ENCODE data around the gene PLEKHA6. TPM values are rescaled to one million over a fixed set of nuclear protein-coding genes. Genes with fewer than 3 reads are reported as not detected.

The PLEKHA6 gene
- total and polyA plus RNA-seq, 5 donors from 2014 or later = 0.17 TPM; not detected in 4

- ATAC-seq (ENCODE audit: low read depth in 2 of 2) = no peak
- Histone ChIP-seq H3K9me3 (ENCODE audit: control insufficient read depth in 2 of 2, low read length in 2 of 2) (no peaks in the 10 kb centered on the region), H3K4me1 (ENCODE audit: control insufficient read depth, insufficient read depth, low read length, poor library complexity, severe bottlenecking) (no peaks in the 10 kb centered on the region), H3K27ac (ENCODE audit: insufficient read depth, low read length, poor library complexity, severe bottlenecking) (no peak overlapping the region), H3K4me3 (ENCODE audit: low read depth, low read length) (no peak overlapping the region), H3K36me3 (ENCODE audit: control insufficient read depth, insufficient read depth, low read length) (no peaks in the 10 kb centered on the region), H3K27me3 (ENCODE audit: control insufficient read depth, insufficient read depth, low read length) (no peaks in the 10 kb centered on the region)
- Mint-ChIP-seq H3K36me3 (no peaks in the 10 kb centered on the region), H3K9me3 (no peaks in the 10 kb centered on the region), H3K27me3 (peaks cover 12% of the 10 kb centered on the region), H3K4me1 (no peaks in the 10 kb centered on the region), H3K4me3 (no peak overlapping the region), H3K27ac (no peak overlapping the region)
- no peak for DNase-seq
Observed at GRCh38 chr1:204264805-204265204, 94.9 kb downstream of the PLEKHA6 start.

DNA sequence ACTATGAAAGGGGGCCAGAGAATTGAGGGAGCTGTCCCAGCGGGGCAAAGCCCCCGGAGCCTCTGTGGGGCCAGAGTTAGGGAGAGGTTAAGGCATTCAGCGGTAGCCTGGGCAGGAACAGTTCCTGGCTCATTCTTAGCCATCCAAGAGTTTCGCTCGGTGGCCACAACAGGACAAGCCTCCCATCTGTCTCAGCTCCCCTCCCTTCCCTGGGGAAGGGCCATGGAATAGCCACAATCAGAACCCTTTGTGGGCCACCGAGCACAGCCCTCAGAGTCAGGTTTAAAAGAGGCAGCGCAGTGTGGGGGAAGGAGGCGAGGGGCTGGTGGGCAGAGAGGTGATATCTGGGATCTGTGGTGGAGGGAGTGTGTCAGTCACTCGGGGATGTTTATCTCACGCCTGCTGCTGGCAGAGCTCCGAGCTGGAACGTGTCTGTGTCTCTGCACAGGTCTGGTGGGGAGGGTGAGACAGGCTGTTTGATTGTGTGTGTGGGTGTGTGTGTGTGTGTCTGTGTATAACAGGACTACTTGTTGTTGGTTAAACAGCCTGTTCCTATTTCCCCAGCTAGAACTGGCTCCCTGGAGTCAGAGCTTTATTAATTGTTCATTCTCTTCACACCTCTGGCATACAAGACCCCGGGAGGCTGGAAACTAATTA, 96.3 kb downstream of the PLEKHA6 start:
- H3K9me3 Mint-ChIP-seq = peaks cover 0 to 1% (median 0%) of the 10 kb centered on the region in 7 donors
- H3K4me1 ChIP-seq (ENCODE audit: control insufficient read depth, insufficient read depth, low read length, poor library complexity, severe bottlenecking) = no peaks in the 10 kb centered on the region
- H3K27me3 Mint-ChIP-seq = peaks cover 12% of the 10 kb centered on the region
- no peaks in the 10 kb centered on the region for H3K4me1 Mint-ChIP-seq
- ATAC-seq (ENCODE audit: low read depth in 2 of 2) = no peak
- DNase-seq = no peak
- no peak overlapping the region for H3K4me3 Mint-ChIP-seq
- H3K9me3 ChIP-seq (ENCODE audit: control insufficient read depth in 2 of 2, low read length in 2 of 2) = no peaks in the 10 kb centered on the region
- H3K27ac Mint-ChIP-seq = no peak overlapping the region
- no peak overlapping the region for H3K4me3 ChIP-seq (ENCODE audit: low read depth, low read length)
- no peaks in the 10 kb centered on the region for H3K36me3 Mint-ChIP-seq
- H3K27me3 ChIP-seq (ENCODE audit: control insufficient read depth, insufficient read depth, low read length) = no peaks in the 10 kb centered on the region
- H3K36me3 ChIP-seq (ENCODE audit: control insufficient read depth, insufficient read depth, low read length) = no peaks in the 10 kb centered on the region
- no peak overlapping the region for H3K27ac ChIP-seq (ENCODE audit: insufficient read depth, low read length, poor library complexity, severe bottlenecking)

DNA sequence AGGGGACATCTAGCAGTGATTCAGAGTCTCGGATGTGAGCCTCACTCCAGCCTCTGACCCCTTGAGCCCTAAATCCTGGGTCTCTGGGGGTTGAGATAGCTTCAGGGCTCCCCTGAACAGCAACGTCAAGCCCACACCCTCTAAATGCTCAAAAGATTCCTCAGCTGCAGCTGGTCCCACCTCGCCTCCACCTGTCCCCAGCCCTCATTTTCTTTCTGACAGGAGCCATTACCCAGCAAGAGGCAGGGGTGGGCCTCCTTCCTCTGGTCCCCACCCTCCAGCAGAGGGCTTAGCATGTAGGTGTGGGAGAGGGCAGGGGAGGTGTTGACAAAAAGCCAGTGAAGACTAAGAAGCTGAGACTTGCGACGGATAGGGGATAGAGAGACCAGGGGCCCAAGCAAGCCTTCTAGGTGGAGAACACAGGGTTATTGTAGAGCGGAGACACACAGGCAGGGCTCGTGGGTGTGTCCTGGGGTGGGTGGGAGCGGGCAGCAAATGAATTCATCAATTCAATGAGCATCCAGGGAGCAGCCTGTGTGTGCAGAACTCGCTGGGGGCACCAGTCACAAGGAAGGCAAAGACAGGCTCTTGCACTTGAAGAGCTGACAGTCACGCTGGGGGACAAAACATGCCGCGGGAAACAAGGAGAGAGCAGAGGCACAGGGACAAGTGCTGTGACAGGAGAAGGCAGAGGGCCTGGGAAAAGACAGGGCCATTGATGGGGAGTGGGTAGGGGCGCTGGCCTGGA, 97.0 kb downstream of the PLEKHA6 start:
- no peaks in the 10 kb centered on the region for H3K4me1 ChIP-seq (ENCODE audit: control insufficient read depth, insufficient read depth, low read length, poor library complexity, severe bottlenecking)
- H3K4me3 ChIP-seq (ENCODE audit: low read depth, low read length) = no peak overlapping the region
- H3K9me3 Mint-ChIP-seq = peaks cover 0 to 1% (median 0%) of the 10 kb centered on the region in 7 donors
- DNase-seq = no peak
- H3K27ac Mint-ChIP-seq = no peak overlapping the region
- H3K27me3 ChIP-seq (ENCODE audit: control insufficient read depth, insufficient read depth, low read length) = no peaks in the 10 kb centered on the region
- peaks cover 12% of the 10 kb centered on the region for H3K27me3 Mint-ChIP-seq
- H3K36me3 ChIP-seq (ENCODE audit: control insufficient read depth, insufficient read depth, low read length) = no peaks in the 10 kb centered on the region
- H3K27ac ChIP-seq (ENCODE audit: insufficient read depth, low read length, poor library complexity, severe bottlenecking) = no peak overlapping the region
- ATAC-seq (ENCODE audit: low read depth in 2 of 2) = no peak
- no peaks in the 10 kb centered on the region for H3K36me3 Mint-ChIP-seq
- H3K4me1 Mint-ChIP-seq = no peaks in the 10 kb centered on the region
- no peak overlapping the region for H3K4me3 Mint-ChIP-seq
- H3K9me3 ChIP-seq (ENCODE audit: control insufficient read depth in 2 of 2, low read length in 2 of 2) = no peaks in the 10 kb centered on the region

DNA sequence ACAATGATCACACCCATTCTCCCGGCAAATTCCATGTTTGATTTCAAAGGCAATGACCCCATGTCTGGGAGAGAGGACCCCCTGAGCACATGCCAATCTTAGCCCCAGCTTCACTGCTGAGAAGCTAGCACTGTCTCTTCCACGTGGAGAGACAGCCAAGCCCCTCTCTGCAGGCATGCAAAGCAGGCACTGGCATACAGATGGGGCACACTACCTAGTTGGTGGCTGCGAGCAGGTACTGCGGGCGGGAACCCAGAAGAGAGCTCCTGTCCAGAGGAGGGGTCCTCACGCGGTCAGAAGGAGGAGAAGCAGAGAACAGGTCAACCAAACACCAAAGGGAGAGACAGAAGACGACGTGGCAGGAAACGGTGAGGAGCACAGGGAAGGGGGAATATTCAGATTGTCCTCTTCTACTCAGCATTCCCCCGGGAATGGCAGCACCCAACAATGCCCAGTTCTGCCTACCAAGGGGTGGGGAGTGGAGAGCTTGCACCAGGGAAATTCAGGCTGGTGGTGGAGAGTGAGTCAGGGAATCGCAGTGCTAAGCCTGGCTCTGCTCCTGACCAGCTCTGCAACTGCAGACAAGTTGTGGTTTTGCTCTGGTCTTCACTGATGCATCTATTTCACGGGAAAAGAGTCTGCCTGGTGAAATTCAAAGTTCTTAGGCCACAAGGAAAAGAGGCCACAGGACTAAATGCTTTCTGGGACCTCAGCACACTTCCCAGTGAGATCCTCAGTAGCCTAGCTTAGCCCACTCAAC, 97.8 kb downstream of the PLEKHA6 start:
- H3K4me3 ChIP-seq (ENCODE audit: low read depth, low read length) = no peak overlapping the region
- H3K4me1 ChIP-seq (ENCODE audit: control insufficient read depth, insufficient read depth, low read length, poor library complexity, severe bottlenecking) = no peaks in the 10 kb centered on the region
- no peaks in the 10 kb centered on the region for H3K4me1 Mint-ChIP-seq
- no peaks in the 10 kb centered on the region for H3K9me3 ChIP-seq (ENCODE audit: control insufficient read depth in 2 of 2, low read length in 2 of 2)
- ATAC-seq (ENCODE audit: low read depth in 2 of 2) (no peak), DNase-seq (no peak)
- no peak overlapping the region for H3K4me3 Mint-ChIP-seq
- peaks cover 12% of the 10 kb centered on the region for H3K27me3 Mint-ChIP-seq
- no peak overlapping the region for H3K27ac ChIP-seq (ENCODE audit: insufficient read depth, low read length, poor library complexity, severe bottlenecking)
- H3K9me3 Mint-ChIP-seq = peaks cover 0 to 1% (median 0%) of the 10 kb centered on the region in 7 donors
- H3K27ac Mint-ChIP-seq = no peak overlapping the region
- H3K36me3 ChIP-seq (ENCODE audit: control insufficient read depth, insufficient read depth, low read length) = no peaks in the 10 kb centered on the region
- H3K36me3 Mint-ChIP-seq = no peaks in the 10 kb centered on the region
- H3K27me3 ChIP-seq (ENCODE audit: control insufficient read depth, insufficient read depth, low read length) = no peaks in the 10 kb centered on the region

- H3K9me3 ChIP-seq (ENCODE audit: control insufficient read depth in 2 of 2, low read length in 2 of 2) = no peaks in the 10 kb centered on the region
- no peak overlapping the region for H3K27ac ChIP-seq (ENCODE audit: insufficient read depth, low read length, poor library complexity, severe bottlenecking)
- ATAC-seq (ENCODE audit: low read depth in 2 of 2) = no peak
- Mint-ChIP-seq H3K4me3 (no peak overlapping the region), H3K27me3 (peaks cover 12% of the 10 kb centered on the region), H3K9me3 (peaks cover 0 to 1% (median 0%) of the 10 kb centered on the region in 7 donors), H3K36me3 (no peaks in the 10 kb centered on the region), H3K27ac (no peak overlapping the region), H3K4me1 (no peaks in the 10 kb centered on the region)
- H3K4me1 ChIP-seq (ENCODE audit: control insufficient read depth, insufficient read depth, low read length, poor library complexity, severe bottlenecking) = no peaks in the 10 kb centered on the region
- H3K4me3 ChIP-seq (ENCODE audit: low read depth, low read length) = no peak overlapping the region
- DNase-seq = no peak
- no peaks in the 10 kb centered on the region for H3K36me3 ChIP-seq (ENCODE audit: control insufficient read depth, insufficient read depth, low read length)
- no peaks in the 10 kb centered on the region for H3K27me3 ChIP-seq (ENCODE audit: control insufficient read depth, insufficient read depth, low read length)
Observed at GRCh38 chr1:204261266-204261665, 98.5 kb downstream of the PLEKHA6 start.

DNA sequence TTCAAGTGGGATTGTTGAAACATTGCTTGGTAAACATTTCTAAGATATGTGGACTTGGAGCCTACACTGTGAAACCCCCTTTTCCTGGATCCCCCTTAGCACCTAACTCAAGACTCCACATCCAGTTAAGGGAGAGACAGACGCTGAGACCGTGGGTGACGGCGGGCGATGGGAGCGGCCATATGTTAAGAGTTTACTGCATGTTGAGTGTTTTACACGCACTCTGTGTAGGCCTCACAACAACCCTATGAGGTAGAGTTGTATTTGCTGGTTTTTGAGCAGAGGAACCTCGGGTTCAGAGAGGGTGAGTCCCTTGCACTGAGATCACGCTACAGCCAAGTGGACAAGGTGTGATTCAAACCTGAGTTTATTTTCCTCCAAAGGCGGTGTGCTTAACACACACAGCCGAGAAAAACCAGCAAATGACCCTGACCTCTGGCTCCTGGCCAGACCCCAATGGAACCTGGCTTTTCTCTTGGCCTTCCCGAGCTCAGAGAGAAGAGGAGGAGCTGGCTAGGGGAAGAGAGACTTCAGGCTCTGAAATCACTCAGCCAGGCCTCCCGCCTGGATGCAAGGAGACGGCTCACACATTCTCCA, 99.0 kb downstream of the PLEKHA6 start:
- Mint-ChIP-seq H3K27me3 (peaks cover 16% of the 10 kb centered on the region), H3K4me3 (no peak overlapping the region), H3K27ac (no peak overlapping the region), H3K9me3 (peaks cover 0 to 1% (median 0%) of the 10 kb centered on the region in 7 donors), H3K36me3 (no peaks in the 10 kb centered on the region), H3K4me1 (no peaks in the 10 kb centered on the region)
- no peaks in the 10 kb centered on the region for H3K4me1 ChIP-seq (ENCODE audit: control insufficient read depth, insufficient read depth, low read length, poor library complexity, severe bottlenecking)
- H3K9me3 ChIP-seq (ENCODE audit: control insufficient read depth in 2 of 2, low read length in 2 of 2) = no peaks in the 10 kb centered on the region
- H3K36me3 ChIP-seq (ENCODE audit: control insufficient read depth, insufficient read depth, low read length) = no peaks in the 10 kb centered on the region
- H3K27me3 ChIP-seq (ENCODE audit: control insufficient read depth, insufficient read depth, low read length) = no peaks in the 10 kb centered on the region
- no peak overlapping the region for H3K4me3 ChIP-seq (ENCODE audit: low read depth, low read length)
- ATAC-seq (ENCODE audit: low read depth in 2 of 2) (no peak), DNase-seq (no peak)
- H3K27ac ChIP-seq (ENCODE audit: insufficient read depth, low read length, poor library complexity, severe bottlenecking) = no peak overlapping the region

GRCh38 chr1:204259782-204260181, 99.9 kb downstream of the PLEKHA6 start:
- Mint-ChIP-seq H3K27ac (no peak overlapping the region), H3K9me3 (peaks cover 0 to 1% (median 0%) of the 10 kb centered on the region in 7 donors)
- no peaks in the 10 kb centered on the region for H3K4me1 ChIP-seq (ENCODE audit: control insufficient read depth, insufficient read depth, low read length, poor library complexity, severe bottlenecking)

More at GRCh38 chr1:204259782-204260181, 99.9 kb downstream of the PLEKHA6 start:
- Mint-ChIP-seq H3K4me3 (no peak overlapping the region), H3K36me3 (no peaks in the 10 kb centered on the region), H3K4me1 (no peaks in the 10 kb centered on the region), H3K27me3 (peaks cover 16% of the 10 kb centered on the region)
- Histone ChIP-seq H3K27me3 (ENCODE audit: control insufficient read depth, insufficient read depth, low read length) (no peaks in the 10 kb centered on the region), H3K4me3 (ENCODE audit: low read depth, low read length) (no peak overlapping the region), H3K9me3 (ENCODE audit: control insufficient read depth in 2 of 2, low read length in 2 of 2) (no peaks in the 10 kb centered on the region), H3K36me3 (ENCODE audit: control insufficient read depth, insufficient read depth, low read length) (no peaks in the 10 kb centered on the region), H3K27ac (ENCODE audit: insufficient read depth, low read length, poor library complexity, severe bottlenecking) (no peak overlapping the region)
- ATAC-seq (ENCODE audit: low read depth in 2 of 2) = no peak
- DNase-seq = no peak

Measured in CD4-positive, CD25-positive, alpha-beta regulatory T cell (primary cell).